DND-41 (cell line): ENCODE measurements around the gene CRIP3.
"Not testable (repeated sequence)": the region's sequence is repeated elsewhere in the genome, so short reads cannot be mapped to it uniquely, and the experiment has no call there.

Experiments used
- ATAC-seq: fragments of 200-7000 bp; cut with Tn5 transposase; 3 replicates; pipeline ENCODE4 v1.9.1; 2021; ENCODE audit warnings: low read depth; ENCODE audit not compliant: insufficient read depth
- DNase-seq: peaks from one replicate; pipeline ENCODE4 v3.0.0-alpha.2; 2020
- H2AFZ ChIP-seq: 2 replicates; pipeline ENCODE4 v1.6.0; 2012; ENCODE audit warnings: low read depth, low read length
- H3K27ac ChIP-seq: 2 replicates; pipeline ENCODE4 v1.5.1; 2012; ENCODE audit warnings: low read length, inconsistent platforms
- H3K27me3 ChIP-seq: fragments of 200-600 bp; sonication (generic); 2 replicates; pipeline ENCODE4 v1.6.0; 2012; ENCODE audit warnings: low read length, mild to moderate bottlenecking, inconsistent platforms; ENCODE audit not compliant: insufficient read depth, poor library complexity
- H3K36me3 ChIP-seq: 2 replicates; pipeline ENCODE4 v1.5.1; 2012; ENCODE audit warnings: low read length, inconsistent platforms; ENCODE audit not compliant: insufficient read depth
- H3K4me1 ChIP-seq: 2 replicates; pipeline ENCODE4 v1.5.1; 2012; ENCODE audit warnings: mild to moderate bottlenecking, low read length; ENCODE audit not compliant: insufficient read depth
- H3K4me2 ChIP-seq: 2 replicates; pipeline ENCODE4 v1.6.0; 2012; ENCODE audit warnings: mild to moderate bottlenecking, moderate library complexity, low read length, inconsistent platforms; ENCODE audit not compliant: insufficient read depth
- H3K4me3 ChIP-seq, 2 experiments: fragments of 200-600 bp in 1 of 2; shearing (Covaris generic) in 1 of 2; 2 replicates each; pipeline ENCODE4 v1.5.1; 2012 to 2016; ENCODE audit warnings: inconsistent platforms in 2 of 2, low read length in 2 of 2, mild to moderate bottlenecking in 2 of 2, low read depth in 1 of 2, moderate library complexity in 1 of 2
- H3K79me2 ChIP-seq: 2 replicates; pipeline ENCODE4 v1.6.0; 2012; ENCODE audit warnings: low read length, inconsistent platforms; ENCODE audit not compliant: insufficient read depth
- H3K9ac ChIP-seq: 2 replicates; pipeline ENCODE4 v1.6.0; 2012; ENCODE audit warnings: low read depth, mild to moderate bottlenecking, inconsistent platforms, low read length, moderate library complexity
- H3K9me3 ChIP-seq: 2 replicates; pipeline ENCODE4 v1.5.1; 2012; ENCODE audit warnings: low read length, moderate library complexity, mild to moderate bottlenecking, inconsistent platforms; ENCODE audit not compliant: insufficient read depth, severe bottlenecking
- H4K20me1 ChIP-seq: 2 replicates; pipeline ENCODE4 v1.6.0; 2012; ENCODE audit warnings: low read length; ENCODE audit not compliant: insufficient read depth
- EZH2 ChIP-seq: IDR thresholded peaks from 3 replicates; pipeline ENCODE4 v1.6.1; 2012; ENCODE audit warnings: borderline replicate concordance, low read depth, mild to moderate bottlenecking, moderate library complexity, low read length, inconsistent platforms; ENCODE audit not compliant: severe bottlenecking
- TF ChIP-seq, protein P1 (sequence below): IDR thresholded peaks from 2 replicates; pipeline ENCODE4 v1.5.1; 2012; ENCODE audit warnings: borderline replicate concordance, low read length, moderate library complexity, mild to moderate bottlenecking; ENCODE audit not compliant: poor library complexity, severe bottlenecking; ENCODE audit errors: extremely low read depth

Gene CRIP3

GRCh38 chr6:43304882-43305281 is 3.7 kb downstream of the CRIP3 start:
- Histone ChIP-seq H3K9ac (no peak overlapping the region), H2AFZ (no peak overlapping the region), H4K20me1 (0 out of 2 replicates have a peak, but pooled peaks cover 5% of the 10 kb centered on the region), H3K79me2 (no peaks in the 10 kb centered on the region), H3K27ac (no peak overlapping the region), H3K4me1 (no peaks in the 10 kb centered on the region), H3K4me2 (no peak overlapping the region), H3K4me3 (no peak overlapping the region), H3K27me3 (no peaks in the 10 kb centered on the region), H3K36me3 (no peaks in the 10 kb centered on the region), H3K9me3 (no peaks in the 10 kb centered on the region)
- ATAC-seq (no peak), DNase-seq (no peak)
- TF ChIP-seq, protein P1, sequence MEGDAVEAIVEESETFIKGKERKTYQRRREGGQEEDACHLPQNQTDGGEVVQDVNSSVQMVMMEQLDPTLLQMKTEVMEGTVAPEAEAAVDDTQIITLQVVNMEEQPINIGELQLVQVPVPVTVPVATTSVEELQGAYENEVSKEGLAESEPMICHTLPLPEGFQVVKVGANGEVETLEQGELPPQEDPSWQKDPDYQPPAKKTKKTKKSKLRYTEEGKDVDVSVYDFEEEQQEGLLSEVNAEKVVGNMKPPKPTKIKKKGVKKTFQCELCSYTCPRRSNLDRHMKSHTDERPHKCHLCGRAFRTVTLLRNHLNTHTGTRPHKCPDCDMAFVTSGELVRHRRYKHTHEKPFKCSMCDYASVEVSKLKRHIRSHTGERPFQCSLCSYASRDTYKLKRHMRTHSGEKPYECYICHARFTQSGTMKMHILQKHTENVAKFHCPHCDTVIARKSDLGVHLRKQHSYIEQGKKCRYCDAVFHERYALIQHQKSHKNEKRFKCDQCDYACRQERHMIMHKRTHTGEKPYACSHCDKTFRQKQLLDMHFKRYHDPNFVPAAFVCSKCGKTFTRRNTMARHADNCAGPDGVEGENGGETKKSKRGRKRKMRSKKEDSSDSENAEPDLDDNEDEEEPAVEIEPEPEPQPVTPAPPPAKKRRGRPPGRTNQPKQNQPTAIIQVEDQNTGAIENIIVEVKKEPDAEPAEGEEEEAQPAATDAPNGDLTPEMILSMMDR: no peak
- no peak for TF ChIP-seq EZH2

DNA sequence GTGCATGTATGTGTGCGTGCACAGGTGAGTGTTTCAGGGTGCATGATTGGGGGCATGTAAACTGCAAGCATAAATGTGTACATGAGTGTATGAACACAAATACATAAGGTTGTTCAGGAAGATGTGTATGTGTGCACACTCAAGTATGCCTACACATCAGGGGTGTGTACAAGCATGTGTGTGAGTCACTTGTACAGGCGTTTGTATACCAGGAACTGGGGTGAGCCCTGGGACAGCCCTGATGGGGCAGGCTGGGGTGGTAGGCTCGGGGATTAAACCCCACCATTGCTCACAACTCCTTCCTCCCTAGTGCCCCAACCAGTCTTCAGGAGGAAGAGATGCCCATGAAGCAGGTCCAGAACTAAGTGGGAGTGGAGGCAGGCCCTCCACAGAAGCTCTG is 4.3 kb downstream of the CRIP3 start:
- H3K36me3 ChIP-seq: no peaks in the 10 kb centered on the region
- no peak overlapping the region for H3K27ac ChIP-seq
- no peaks in the 10 kb centered on the region for H3K27me3 ChIP-seq
- no peaks in the 10 kb centered on the region for H3K4me1 ChIP-seq
- TF ChIP-seq EZH2: no peak
- TF ChIP-seq, protein P1: no peak
- no peaks in the 10 kb centered on the region for H3K9me3 ChIP-seq
- H3K9ac ChIP-seq: no peak overlapping the region
- 0 out of 2 replicates have a peak, but pooled peaks cover 5% of the 10 kb centered on the region for H4K20me1 ChIP-seq
- DNase-seq: no peak
- no peak overlapping the region for H3K4me2 ChIP-seq
- no peaks in the 10 kb centered on the region for H3K79me2 ChIP-seq
- ATAC-seq: no peak
- H2AFZ ChIP-seq: no peak overlapping the region
- H3K4me3 ChIP-seq: no peak overlapping the region

- H3K27ac ChIP-seq: no peak overlapping the region
- TF ChIP-seq, protein P1: no peak
- TF ChIP-seq EZH2: no peak
These were observed 4.8 kb downstream of the CRIP3 start for GRCh38 chr6:43303751-43304331.

GRCh38 chr6:43303006-43303405 is 5.6 kb downstream of the CRIP3 start:
- not testable (repeated sequence) for H3K27me3 ChIP-seq, H3K4me2 ChIP-seq, DNase-seq, ATAC-seq, H4K20me1 ChIP-seq, H3K4me1 ChIP-seq, H3K79me2 ChIP-seq, H3K36me3 ChIP-seq, H3K9me3 ChIP-seq, H3K27ac ChIP-seq, H3K4me3 ChIP-seq, H3K9ac ChIP-seq, H2AFZ ChIP-seq

More at GRCh38 chr6:43303751-43304331, 4.8 kb downstream of the CRIP3 start:
- no peak for ATAC-seq
- Histone ChIP-seq H2AFZ (no peak overlapping the region), H3K9ac (no peak overlapping the region), H3K9me3 (no peaks in the 10 kb centered on the region), H3K4me3 (no peak overlapping the region), H3K4me1 (no peaks in the 10 kb centered on the region), H3K4me2 (no peak overlapping the region), H3K79me2 (no peaks in the 10 kb centered on the region), H3K27me3 (no peaks in the 10 kb centered on the region), H3K36me3 (no peaks in the 10 kb centered on the region), H4K20me1 (0 out of 2 replicates have a peak, but pooled peaks cover 5% of the 10 kb centered on the region)
- no peak for DNase-seq
